Esophagus muscularis mucosa (tissue), 4 donors: ENCODE measurements around the gene DSTN. TPM values are rescaled to one million over a fixed set of nuclear protein-coding genes. Genes with fewer than 3 reads are reported as not detected.

Experiments used
- DNase-seq: peaks from one replicate; pipeline ENCODE4 v3.0.0-alpha.2; 2017; ENCODE audit errors: extremely low spot score
- H3K27ac ChIP-seq, 4 donors: fragments of 200-600 bp; sonication (generic); replicated peaks in 1 of 4; 1 replicate in 3 of 4; 2 replicates in 1 of 4; pipeline ENCODE4 v1.5.1; 2016 to 2019; ENCODE audit warnings: mild to moderate bottlenecking in 1 of 4
- H3K27me3 ChIP-seq, 4 donors: fragments of 200-600 bp; sonication (generic); one replicate each; pipeline versions ENCODE4 v1.5.1 to v1.6.0; 2016 to 2019
- H3K36me3 ChIP-seq, 4 donors: fragments of 200-600 bp; sonication (generic); one replicate each; pipeline ENCODE4 v1.5.1; 2016 to 2019
- H3K4me1 ChIP-seq, 4 donors: fragments of 200-600 bp; sonication (generic); one replicate each; pipeline ENCODE4 v1.5.1; 2016 to 2019
- H3K4me3 ChIP-seq, 4 donors: fragments of 200-600 bp; sonication (generic); 1 replicate in 2 of 4; 2 replicates in 2 of 4; pipeline ENCODE4 v1.5.1; 2016 to 2019; ENCODE audit warnings: mild to moderate bottlenecking in 4 of 4, moderate library complexity in 1 of 4
- H3K9me3 ChIP-seq, 4 donors: fragments of 200-600 bp; sonication (generic); 1 replicate in 3 of 4; 2 replicates in 1 of 4; pipeline ENCODE4 v1.5.1; 2016 to 2019
- CTCF ChIP-seq, 3 experiments: fragments of 200-600 bp in 2 of 3; fragments of 450-650 bp in 1 of 3; sonication (generic) in 2 of 3; IDR thresholded peaks; one replicate each; pipeline ENCODE4 v1.5.1; 2017 to 2019; ENCODE audit warnings: antibody characterized with exemption in 3 of 3, mild to moderate bottlenecking in 2 of 3, moderate library complexity in 1 of 3
- EP300 ChIP-seq: sonication (generic); formaldehyde crosslinking; IDR thresholded peaks from one replicate; pipeline ENCODE4 v1.6.1; 2017; ENCODE audit warnings: antibody characterized with exemption
- POLR2A ChIP-seq: fragments of 450-650 bp; IDR thresholded peaks from one replicate; pipeline ENCODE4 v1.6.1; 2017; ENCODE audit warnings: antibody characterized with exemption, moderate library complexity, mild to moderate bottlenecking, low read depth
- POLR2AphosphoS5 ChIP-seq, 2 donors: sonication (generic); formaldehyde crosslinking; IDR thresholded peaks; one replicate each; pipeline ENCODE4 v1.6.1; 2017; ENCODE audit warnings: antibody characterized with exemption in 2 of 2
- WGBS: methylation state at CpG from one replicate; pipeline ENCODE4 v1.1.5; 2018; 5-methylcytosine and 5-hydroxymethylcytosine counted together
- intact Hi-C: fragments of 100-400 bp; cut with DNase I; formaldehyde crosslinking; loops from one replicate; pipeline ENCODE4 v1.15.1; 2023
- total RNA-seq, 4 donors: library from RNA; depleted of rRNA; stranded (reverse); fragments of >200 nt; gene quantifications; one replicate each; pipeline versions ENCODE4 v1.1.0 to v1.2.1, GENCODE V29; 2016

The DSTN gene
- total RNA-seq, 4 donors from 2014 or later = 2,370 to 3,630 (median 3,339) TPM

GRCh38 chr20:17565169-17565845, 4.6 kb upstream of the DSTN start:
- Histone ChIP-seq H3K27me3 (no peaks in the 10 kb centered on the region), H3K9me3 (no peaks in the 10 kb centered on the region), H3K36me3 (no peaks in the 10 kb centered on the region), H3K4me3 (no peak overlapping the region), H3K4me1 (peaks cover 35 to 83% (median 82%) of the 10 kb centered on the region in 4 donors), H3K27ac (peak overlapping the region; percentile 94 to 100 (median 100))
- no peak for DNase-seq
- WGBS = 69% methylated on average over 4 of the region's 4 CpGs
- intact Hi-C loops = no loop called here
- TF ChIP-seq POLR2A = no peak
- peak in 1 of 2 donors; percentile 31 for TF ChIP-seq POLR2AphosphoS5 (IDR thresholded peaks at IDR 0.05)
- no peak for TF ChIP-seq EP300

DNA sequence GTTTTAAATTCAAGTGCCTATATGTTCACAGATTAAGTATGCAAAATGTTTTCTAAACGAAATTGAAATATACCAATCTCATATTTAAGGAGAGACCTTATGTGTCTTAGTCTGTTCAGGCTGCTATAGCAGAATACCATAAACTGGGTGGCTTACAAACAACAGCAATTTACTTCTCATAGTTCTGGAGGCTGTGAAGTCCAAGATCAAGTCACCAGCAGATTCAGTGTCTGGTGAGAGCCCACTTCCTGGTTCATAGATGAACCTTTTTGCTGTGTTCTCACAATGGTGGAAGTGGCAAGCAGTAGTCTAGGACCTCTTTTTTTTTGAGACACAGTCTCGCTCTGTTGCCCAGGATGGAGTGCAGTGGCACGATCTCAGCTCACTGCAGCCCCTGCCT, 3.5 kb upstream of the DSTN start:
- intact Hi-C loops = no loop called here
- Histone ChIP-seq H3K4me3 (no peak overlapping the region), H3K4me1 (peaks cover 37 to 73% (median 72%) of the 10 kb centered on the region in 4 donors), H3K27ac (peak overlapping the region; percentile 94 to 100 (median 100)), H3K9me3 (no peaks in the 10 kb centered on the region), H3K36me3 (no peaks in the 10 kb centered on the region), H3K27me3 (no peaks in the 10 kb centered on the region)
- DNase-seq = no peak
- TF ChIP-seq POLR2AphosphoS5 (IDR thresholded peaks at IDR 0.05) (no peak), CTCF (IDR thresholded peaks at IDR 0.05) (no peak), POLR2A (no peak), EP300 (no peak)
- WGBS = 96% methylated on average over 3 of the region's 3 CpGs

GRCh38 chr20:17568045-17568788, 1.7 kb upstream of the DSTN start:
- TF ChIP-seq POLR2A (no peak), CTCF (IDR thresholded peaks at IDR 0.05) (no peak), POLR2AphosphoS5 (IDR thresholded peaks at IDR 0.05) (no peak), EP300 (no peak)
- 39% methylated on average over 6 of the region's 6 CpGs for WGBS
- Histone ChIP-seq H3K4me1 (peaks cover 30 to 66% (median 64%) of the 10 kb centered on the region in 4 donors), H3K4me3 (peak overlapping the region; percentile 74 to 99 (median 96)), H3K27me3 (no peaks in the 10 kb centered on the region), H3K36me3 (no peaks in the 10 kb centered on the region), H3K9me3 (no peaks in the 10 kb centered on the region), H3K27ac (peak overlapping the region; percentile 94 to 100 (median 100))
- intact Hi-C loops = no loop called here
- DNase-seq = no peak

GRCh38 chr20:17568972-17569521, 828 bp upstream of the DSTN start:
- Histone ChIP-seq H3K36me3 (no peaks in the 10 kb centered on the region), H3K27me3 (no peaks in the 10 kb centered on the region), H3K4me3 (peak overlapping the region; percentile 74 to 99 (median 96)), H3K4me1 (peaks cover 31 to 66% (median 62%) of the 10 kb centered on the region in 4 donors), H3K9me3 (no peaks in the 10 kb centered on the region), H3K27ac (peak overlapping the region; percentile 94 to 100 (median 100))
- intact Hi-C loops = no loop called here
- WGBS = 0% methylated on average over 33 of the region's 38 CpGs
- DNase-seq = peak; percentile 96
- TF ChIP-seq POLR2AphosphoS5 (IDR thresholded peaks at IDR 0.05) (peak; percentile 94 to 97), EP300 (peak; percentile 65), CTCF (IDR thresholded peaks at IDR 0.05) (no peak), POLR2A (peak; percentile 11)
